AG10803 (cell line): ENCODE results near the gene MAGEB17.

Experiments
- DNase-seq: peaks from one replicate; pipeline ENCODE4 v3.0.0; 2010; ENCODE audit warnings: low read depth
- H3K4me3 ChIP-seq: 2 replicates; pipeline ENCODE4 v1.5.1; 2011; ENCODE audit warnings: mild to moderate bottlenecking, low read length, control low read depth
- CTCF ChIP-seq: conservative IDR thresholded peaks from 2 replicates; pipeline ENCODE4 v1.5.1; 2011; ENCODE audit warnings: mild to moderate bottlenecking, low read length, control low read depth, inconsistent platforms

MAGEB17 gene

GRCh38 chrX:16215660-16216059 is 48.4 kb downstream of the MAGEB17 start:
- DNase-seq = no peak
- no peak for TF ChIP-seq CTCF
- no peak overlapping the region for H3K4me3 ChIP-seq
